ENCODE data around the gene SLC9A8.

- no peak for TF ChIP-seq GATA2 (IDR thresholded peaks at IDR 0.05; ENCODE audit: low read depth, low read length)
- no peak for TF ChIP-seq GATA3 (IDR thresholded peaks at IDR 0.05; ENCODE audit: low read depth, low read length)
Measured at GRCh38 chr20:49838546-49838945, 25.9 kb downstream of the SLC9A8 start.

Measured in SH-SY5Y (cell line).